T-cell (primary cell): Measurements from ENCODE around the gene MYOM1. TPM values are rescaled to one million over a fixed set of nuclear protein-coding genes. Genes with fewer than 3 reads are reported as not detected.
A peak's percentile ranks its signal among the peaks of the same experiment; 100 is the strongest.
"Not testable (repeated sequence)": the region's sequence is repeated elsewhere in the genome, so short reads cannot be mapped to it uniquely, and the experiment has no call there.

Experiments used
- ATAC-seq, 4 experiments: fragments of 200-7000 bp in 3 of 4; fragments of 150-1000 bp in 1 of 4; cut with Tn5 transposase; replicated peaks in 1 of 4; 1 replicate in 3 of 4; 2 replicates in 1 of 4; pipeline ENCODE4 v1.10.0; 2021; ENCODE audit warnings: moderate library complexity in 3 of 4, mild to moderate bottlenecking in 2 of 4, moderate number of reproducible peaks in 1 of 4
- CTCF ChIA-PET, 2 donors: fragments of 300-600 bp; sonication (Branson Sonifier 250); formaldehyde crosslinking; loops; one replicate each; lab custom pipeline; 2022; ENCODE audit warnings: antibody characterized with exemption in 2 of 2; lab: Charles Lee
- POLR2A ChIA-PET, 2 donors: fragments of 300-600 bp; sonication (Branson Sonifier 250); formaldehyde crosslinking; loops; one replicate each; lab custom pipeline; 2022; ENCODE audit warnings: antibody characterized with exemption in 2 of 2; lab: Charles Lee
- DNase-seq, 35 experiments: peaks; one replicate each; pipeline versions ENCODE4 v3.0.0 to v3.0.0-alpha.2; 2013 to 2023
- H3K27ac ChIP-seq: one replicate; pipeline ENCODE4 v1.5.1; 2013; ENCODE audit warnings: low read length
- H3K27me3 ChIP-seq, 2 experiments: replicated peaks in 1 of 2; 1 replicate in 1 of 2; 2 replicates in 1 of 2; pipeline versions ENCODE4 v1.6.1 to v1.7.0; 2013; ENCODE audit warnings: low read length in 1 of 2, mixed read lengths in 1 of 2; ENCODE audit not compliant: control insufficient read depth in 2 of 2, insufficient read depth in 2 of 2; ENCODE audit errors: extremely low read depth in 1 of 2
- H3K36me3 ChIP-seq, 2 donors: 1 replicate in 1 of 2; 2 replicates in 1 of 2; pipeline versions ENCODE4 v1.6.1 to v1.7.0; 2013; ENCODE audit warnings: low read length in 1 of 2; ENCODE audit not compliant: control insufficient read depth in 2 of 2, insufficient read depth in 1 of 2; ENCODE audit errors: extremely low read depth in 1 of 2
- H3K4me1 ChIP-seq, 2 experiments: 1 replicate in 1 of 2; 2 replicates in 1 of 2; pipeline versions ENCODE4 v1.6.1 to v1.7.0; 2013; ENCODE audit warnings: low read length in 2 of 2, mixed read lengths in 1 of 2; ENCODE audit not compliant: insufficient read depth in 2 of 2, control insufficient read depth in 1 of 2; ENCODE audit errors: extremely low read depth in 1 of 2
- H3K4me3 ChIP-seq, 2 donors: 1 replicate in 1 of 2; 2 replicates in 1 of 2; pipeline versions ENCODE4 v1.5.1 to v1.7.0; 2013; ENCODE audit warnings: mild to moderate bottlenecking in 2 of 2, low read length in 1 of 2, moderate library complexity in 1 of 2; ENCODE audit not compliant: control insufficient read depth in 1 of 2; ENCODE audit errors: extremely low read depth in 1 of 2
- H3K9me3 ChIP-seq: 2 replicates; pipeline ENCODE4 v1.7.0; 2013
- H3K27ac Mint-ChIP-seq, 2 donors: one replicate each; pipeline ENCODE4 v1.8.0; 2020 to 2021; ENCODE audit warnings: mild to moderate bottlenecking in 2 of 2, mixed read lengths in 2 of 2
- H3K27me3 Mint-ChIP-seq, 2 donors: one replicate each; pipeline ENCODE4 v1.8.0; 2021 to 2022; ENCODE audit warnings: mixed read lengths in 2 of 2
- H3K36me3 Mint-ChIP-seq: one replicate; pipeline ENCODE4 v1.8.0; 2021; ENCODE audit warnings: mixed read lengths
- H3K4me1 Mint-ChIP-seq, 3 donors: one replicate each; pipeline ENCODE4 v1.8.0; 2020 to 2022; ENCODE audit warnings: mixed read lengths in 3 of 3, mild to moderate bottlenecking in 1 of 3
- H3K4me3 Mint-ChIP-seq, 3 donors: one replicate each; pipeline ENCODE4 v1.8.0; 2020 to 2022; ENCODE audit warnings: mild to moderate bottlenecking in 3 of 3, mixed read lengths in 3 of 3, moderate library complexity in 3 of 3
- H3K9me3 Mint-ChIP-seq, 3 donors: one replicate each; pipeline ENCODE4 v1.8.0; 2020 to 2022; ENCODE audit warnings: mixed read lengths in 3 of 3
- WGBS: methylation state at CpG from one replicate; pipeline ENCODE4 v1.1.5; 2013; ENCODE audit warnings: missing lambda C conversion rate; ENCODE audit not compliant: insufficient coverage; 5-methylcytosine and 5-hydroxymethylcytosine counted together
- total RNA-seq, 35 experiments: library from RNA in 6 of 35; stranded (reverse) in 6 of 35; fragments of 120-200 nt in 1 of 35; gene quantifications; one replicate each; pipeline versions ENCODE4 v1.2.1 to v1.2.4 and lab custom pipeline; 2013 to 2026

The MYOM1 gene
- total RNA-seq, 5 donors from 2014 or later (not counting 1 experiment from before 2014, with no cell fraction given) = 0.98 to 7.0 (median 1.9) TPM

- Mint-ChIP-seq H3K9me3 (peaks cover 0 to 7% (median 6%) of the 10 kb centered on the region in 3 donors), H3K4me1 (peaks cover 51 to 72% (median 62%) of the 10 kb centered on the region in 3 donors), H3K4me3 (no peak overlapping the region), H3K27me3 (no peaks in the 10 kb centered on the region), H3K27ac (peak overlapping the region in 1 of 2 donors; percentile 13), H3K36me3 (no peaks in the 10 kb centered on the region)
- ChIA-PET CTCF (interaction anchor here in 1 of 2 donors (0.6 to 1.3 kb wide), 4 partner anchors 46 to 86 kb away, joined by 3 to 4 read pairs (median 3); no protein-coding TSS in a partner anchor), POLR2A (no interaction called here)
- no peaks in the 10 kb centered on the region for H3K9me3 ChIP-seq
- no peak for ATAC-seq
- no CpG with 5 or more reads among the region's 3 CpGs for WGBS
- no peak overlapping the region for H3K27ac ChIP-seq
- H3K27me3 ChIP-seq = no peaks in the 10 kb centered on the region
- no peak for DNase-seq
- H3K4me1 ChIP-seq = peaks cover 29 to 41% of the 10 kb centered on the region in 2 experiments
- H3K36me3 ChIP-seq = no peaks in the 10 kb centered on the region
- H3K4me3 ChIP-seq = no peak overlapping the region
Observed at GRCh38 chr18:3054780-3055179, 165.0 kb downstream of the MYOM1 start.

- ChIA-PET CTCF (interaction anchor here in 1 of 2 donors (0.6 to 0.7 kb wide), 2 partner anchors 9 to 47 kb away, joined by 3 read pairs; no protein-coding TSS in a partner anchor), POLR2A (no interaction called here)
- WGBS = 98% methylated on average over 6 of the region's 6 CpGs
- Mint-ChIP-seq H3K4me3 (no peak overlapping the region), H3K9me3 (peaks cover 0 to 7% (median 6%) of the 10 kb centered on the region in 3 donors), H3K4me1 (peaks cover 47 to 66% (median 58%) of the 10 kb centered on the region in 3 donors), H3K27ac (no peak overlapping the region), H3K36me3 (no peaks in the 10 kb centered on the region), H3K27me3 (no peaks in the 10 kb centered on the region)
- DNase-seq = no peak
- no peaks in the 10 kb centered on the region for H3K27me3 ChIP-seq
- H3K9me3 ChIP-seq = no peaks in the 10 kb centered on the region
- no peak overlapping the region for H3K4me3 ChIP-seq
- H3K4me1 ChIP-seq = peaks cover 26 to 40% of the 10 kb centered on the region in 2 experiments
- no peak for ATAC-seq
- H3K27ac ChIP-seq = no peak overlapping the region
- no peaks in the 10 kb centered on the region for H3K36me3 ChIP-seq
Observed at GRCh38 chr18:3054214-3054613, 165.6 kb downstream of the MYOM1 start.

- no peaks in the 10 kb centered on the region for H3K9me3 ChIP-seq
- ATAC-seq (no peak), DNase-seq (no peak)
- ChIA-PET POLR2A (interaction anchor here in 1 of 2 donors (0.7 kb wide), 1 partner anchor 198 kb away, joined by 8 read pairs; no protein-coding TSS in a partner anchor), CTCF (interaction anchor here (0.6 to 1.2 kb wide), 2 partner anchors 76 to 105 kb away, joined by 3 to 4 read pairs; no protein-coding TSS in a partner anchor)
- no peaks in the 10 kb centered on the region for H3K27me3 Mint-ChIP-seq
- H3K27me3 ChIP-seq = no peaks in the 10 kb centered on the region
- WGBS = 98% methylated on average over 4 of the region's 4 CpGs
- peaks cover 0 to 7% (median 6%) of the 10 kb centered on the region in 3 donors for H3K9me3 Mint-ChIP-seq
- H3K4me1 Mint-ChIP-seq = peaks cover 37 to 65% (median 49%) of the 10 kb centered on the region in 3 donors
- H3K36me3 ChIP-seq = no peaks in the 10 kb centered on the region
- no peaks in the 10 kb centered on the region for H3K36me3 Mint-ChIP-seq
- no peak overlapping the region for H3K27ac ChIP-seq
- peaks cover 16 to 30% of the 10 kb centered on the region in 2 experiments for H3K4me1 ChIP-seq
- peak overlapping the region in 1 of 2 donors; percentile 57 for H3K27ac Mint-ChIP-seq
- H3K4me3 ChIP-seq = no peak overlapping the region
- peak overlapping the region in 1 of 3 donors; percentile 6 for H3K4me3 Mint-ChIP-seq
Observed at GRCh38 chr18:3053081-3053480, 166.7 kb downstream of the MYOM1 start.

GRCh38 chr18:3052411-3052758, 167.4 kb downstream of the MYOM1 start:
- H3K4me3 Mint-ChIP-seq = peak overlapping the region in 1 of 3 donors; percentile 17
- WGBS = no CpG with 5 or more reads among the region's 2 CpGs
- no peaks in the 10 kb centered on the region for H3K36me3 Mint-ChIP-seq
- peak overlapping the region; percentile 3 to 14 for H3K27ac Mint-ChIP-seq
- CTCF ChIA-PET = interaction anchor here (0.7 to 1.2 kb wide), 3 partner anchors 75 to 76 kb away, joined by 3 read pairs; no protein-coding TSS in a partner anchor
- H3K9me3 ChIP-seq = no peaks in the 10 kb centered on the region
- H3K27ac ChIP-seq = no peak overlapping the region
- no peak for DNase-seq
- H3K9me3 Mint-ChIP-seq = peaks cover 0 to 7% (median 6%) of the 10 kb centered on the region in 3 donors
- no peak overlapping the region for H3K4me3 ChIP-seq
- H3K4me1 ChIP-seq = peaks cover 11 to 23% of the 10 kb centered on the region in 2 experiments
- no peaks in the 10 kb centered on the region for H3K27me3 ChIP-seq
- H3K27me3 Mint-ChIP-seq = no peaks in the 10 kb centered on the region
- H3K4me1 Mint-ChIP-seq = peaks cover 31 to 61% (median 44%) of the 10 kb centered on the region in 3 donors
- no peaks in the 10 kb centered on the region for H3K36me3 ChIP-seq
- POLR2A ChIA-PET = interaction anchor here in 1 of 2 donors (0.7 kb wide), 1 partner anchor 199 kb away, joined by 8 read pairs; no protein-coding TSS in a partner anchor
- ATAC-seq = peak in 2 of 4 experiments; percentile 35 to 36

GRCh38 chr18:3051718-3052410, 167.9 kb downstream of the MYOM1 start:
- Mint-ChIP-seq H3K36me3 (no peaks in the 10 kb centered on the region), H3K4me1 (peaks cover 26 to 56% (median 39%) of the 10 kb centered on the region in 3 donors), H3K27me3 (no peaks in the 10 kb centered on the region), H3K9me3 (peaks cover 0 to 7% (median 6%) of the 10 kb centered on the region in 3 donors), H3K27ac (peak overlapping the region; percentile 12 to 14), H3K4me3 (peak overlapping the region in 1 of 3 donors; percentile 17)
- no peak overlapping the region for H3K27ac ChIP-seq
- no peaks in the 10 kb centered on the region for H3K27me3 ChIP-seq
- WGBS = 63% methylated on average over 6 of the region's 8 CpGs
- peaks cover 11 to 18% of the 10 kb centered on the region in 2 experiments for H3K4me1 ChIP-seq
- DNase-seq (no peak), ATAC-seq (peak in 2 of 4 experiments; percentile 29 to 42)
- ChIA-PET CTCF (interaction anchor here (0.7 to 1.2 kb wide), 4 partner anchors 76 to 77 kb away, joined by 3 read pairs; no protein-coding TSS in a partner anchor), POLR2A (no interaction called here)
- no peak overlapping the region for H3K4me3 ChIP-seq
- H3K36me3 ChIP-seq = no peaks in the 10 kb centered on the region
- H3K9me3 ChIP-seq = no peaks in the 10 kb centered on the region

GRCh38 chr18:3049897-3050454, 169.8 kb downstream of the MYOM1 start:
- H3K9me3 Mint-ChIP-seq, DNase-seq, H3K4me3 ChIP-seq, H3K36me3 Mint-ChIP-seq, H3K27ac ChIP-seq, H3K4me1 ChIP-seq, H3K4me3 Mint-ChIP-seq, H3K27ac Mint-ChIP-seq, H3K36me3 ChIP-seq, POLR2A ChIA-PET, H3K27me3 Mint-ChIP-seq, H3K9me3 ChIP-seq, H3K27me3 ChIP-seq, ATAC-seq: not testable (repeated sequence)
- no CpG with 5 or more reads among the region's 8 CpGs for WGBS
- CTCF ChIA-PET = interaction anchor here in 1 of 2 donors (0.6 to 1.0 kb wide), 3 partner anchors 13 to 287 kb away, joined by 3 read pairs; no protein-coding TSS in a partner anchor
- peaks cover 26 to 60% (median 38%) of the 10 kb centered on the region in 3 donors for H3K4me1 Mint-ChIP-seq
